ENCODE measurements around the gene IL23A.
A peak's percentile ranks its signal among the peaks of the same experiment; 100 is the strongest.

Gene IL23A

GRCh38 chr12:56348776-56349175, 10.1 kb downstream of the IL23A start:
- no peak for TF ChIP-seq CTCF (IDR thresholded peaks at IDR 0.05; ENCODE audit: control insufficient read depth, insufficient read depth, low read depth, low read length, missing control alignments)
- no peak overlapping the region for H3K4me3 ChIP-seq (ENCODE audit: control insufficient read depth, low read depth, low read length)
- no peak for DNase-seq (ENCODE audit: low read depth)

- no peak overlapping the region for H3K4me3 ChIP-seq (ENCODE audit: control insufficient read depth, low read depth, low read length)
- no peak for TF ChIP-seq CTCF (IDR thresholded peaks at IDR 0.05; ENCODE audit: control insufficient read depth, insufficient read depth, low read depth, low read length, missing control alignments)
- no peak for DNase-seq (ENCODE audit: low read depth)
These were observed 12.0 kb downstream of the IL23A start for GRCh38 chr12:56350662-56351061.

- no peak for DNase-seq (ENCODE audit: low read depth)
- no peak overlapping the region for H3K4me3 ChIP-seq (ENCODE audit: control insufficient read depth, low read depth, low read length)
- TF ChIP-seq CTCF (IDR thresholded peaks at IDR 0.05; ENCODE audit: control insufficient read depth, insufficient read depth, low read depth, low read length, missing control alignments) = no peak
These were observed 12.6 kb downstream of the IL23A start for GRCh38 chr12:56351325-56351724.

GRCh38 chr12:56358836-56359532, 20.3 kb downstream of the IL23A start:
- peak; percentile 62 for DNase-seq (ENCODE audit: low read depth)
- no peak for TF ChIP-seq CTCF (IDR thresholded peaks at IDR 0.05; ENCODE audit: control insufficient read depth, insufficient read depth, low read depth, low read length, missing control alignments)

GRCh38 chr12:56359851-56360767, 21.4 kb downstream of the IL23A start, which contains the start of gene STAT2:
Gene STAT2 (minus strand): TSS chr12:56360107. CDS start chr12:56356571, 3,536 bp downstream.
- peak; percentile 100 for DNase-seq (ENCODE audit: low read depth)
- peak within 1 kb of the TSS; percentile 73 for H3K4me3 ChIP-seq (ENCODE audit: control insufficient read depth, low read depth, low read length)
- TF ChIP-seq CTCF (IDR thresholded peaks at IDR 0.05; ENCODE audit: control insufficient read depth, insufficient read depth, low read depth, low read length, missing control alignments) = no peak

More at GRCh38 chr12:56358836-56359532, 20.3 kb downstream of the IL23A start:
- H3K4me3 ChIP-seq (ENCODE audit: control insufficient read depth, low read depth, low read length) = peak overlapping the region; percentile 73

GRCh38 chr12:56361487-56362129, 22.9 kb downstream of the IL23A start:
- no peak for DNase-seq (ENCODE audit: low read depth)
- TF ChIP-seq CTCF (IDR thresholded peaks at IDR 0.05; ENCODE audit: control insufficient read depth, insufficient read depth, low read depth, low read length, missing control alignments) = no peak
- no peak overlapping the region for H3K4me3 ChIP-seq (ENCODE audit: control insufficient read depth, low read depth, low read length)

Measured in AG09309 (cell line).